ENCODE data around the gene TTLL13.
"Not testable (repeated sequence)": the region's sequence is repeated elsewhere in the genome, so short reads cannot be mapped to it uniquely, and the experiment has no call there.

TTLL13 gene

DNA sequence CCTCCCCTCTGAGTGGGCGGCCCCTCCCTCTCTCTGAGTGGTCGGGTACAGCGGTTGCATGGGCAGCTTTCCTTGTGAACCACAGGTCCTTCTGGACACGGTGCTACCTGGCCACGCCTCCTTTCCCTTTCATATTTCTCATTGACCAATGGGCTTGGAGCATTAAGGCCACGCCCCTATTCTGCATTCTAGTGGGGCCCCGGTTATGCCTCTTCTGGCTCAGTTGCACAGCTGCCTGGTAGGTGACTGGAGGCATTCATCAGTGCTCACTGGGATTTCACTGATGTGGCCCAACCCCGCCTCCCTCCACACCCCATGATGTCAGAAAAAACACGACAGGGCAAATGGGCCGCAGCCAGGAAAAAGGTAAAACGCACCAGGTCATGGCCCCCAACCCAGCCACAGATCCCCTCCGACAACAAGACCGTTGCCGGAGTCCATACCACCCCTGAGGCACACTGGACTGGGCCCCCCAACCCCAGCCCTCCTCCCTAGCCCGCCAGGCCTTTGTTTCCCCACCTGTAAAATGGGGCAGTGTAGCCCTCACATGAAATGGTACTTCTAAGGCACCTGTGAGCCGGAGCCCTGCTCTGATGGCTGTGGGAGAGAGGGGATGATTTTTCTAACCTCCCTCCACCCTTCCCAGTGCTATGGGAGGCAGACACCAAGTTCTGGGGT, 42.5 kb downstream of the TTLL13 start:
- no peak for DNase-seq

- not testable (repeated sequence) for DNase-seq
These were observed 43.9 kb downstream of the TTLL13 start for GRCh38 chr15:90293040-90293810.

DNA sequence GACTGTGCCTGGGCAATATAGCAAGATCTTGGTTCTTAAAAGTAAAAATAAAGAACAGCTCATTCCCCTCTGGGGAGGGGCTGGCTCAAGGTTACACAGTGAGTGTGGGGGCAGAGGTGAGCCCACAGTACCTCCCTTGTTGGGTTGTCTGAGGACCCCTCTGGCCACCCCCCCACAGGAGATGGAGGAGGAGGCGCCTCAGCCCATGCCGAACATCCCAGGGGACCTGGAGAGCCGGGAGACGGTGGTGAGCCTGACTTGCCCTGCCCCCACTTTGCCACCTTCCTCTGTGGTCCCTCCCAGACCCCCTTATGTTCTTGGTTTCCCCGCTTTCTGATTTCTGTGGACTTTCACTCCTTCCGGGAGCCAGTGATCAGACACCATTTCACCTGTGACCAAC, 44.8 kb downstream of the TTLL13 start:
- DNase-seq = no peak

DNA sequence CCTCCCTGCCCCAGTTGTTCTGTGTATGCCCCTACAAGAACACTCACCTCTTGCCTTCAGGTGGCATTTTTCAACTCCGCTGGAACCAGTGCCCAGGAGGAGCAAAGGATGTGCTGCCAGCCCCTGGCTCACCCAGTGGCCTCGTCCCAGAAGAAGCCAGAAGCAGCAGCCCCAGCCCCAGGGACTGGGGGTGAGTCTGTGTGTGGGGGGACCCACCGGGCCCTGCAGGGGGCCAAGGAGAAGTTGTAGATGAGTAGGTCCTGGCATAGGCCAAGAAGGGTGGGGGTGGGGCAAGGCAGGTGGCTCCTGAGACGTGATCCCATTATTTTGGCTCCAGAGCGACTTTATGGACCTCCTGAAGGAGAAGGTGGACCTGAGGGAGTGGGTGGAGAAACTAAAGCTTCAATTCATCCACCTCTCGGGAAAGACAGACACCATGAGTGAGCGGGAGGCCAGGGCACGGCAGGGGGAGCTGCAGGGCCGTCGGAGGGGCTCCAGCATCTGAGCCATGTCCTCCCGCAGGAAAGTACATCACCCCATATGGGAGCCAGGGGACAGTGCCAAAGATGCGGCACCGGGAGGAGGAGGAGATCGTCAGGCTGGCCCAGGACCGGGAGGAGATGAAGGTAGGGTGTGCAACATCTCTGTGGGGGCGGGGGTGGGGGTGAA, 45.4 kb downstream of the TTLL13 start:
- DNase-seq = no peak

DNA sequence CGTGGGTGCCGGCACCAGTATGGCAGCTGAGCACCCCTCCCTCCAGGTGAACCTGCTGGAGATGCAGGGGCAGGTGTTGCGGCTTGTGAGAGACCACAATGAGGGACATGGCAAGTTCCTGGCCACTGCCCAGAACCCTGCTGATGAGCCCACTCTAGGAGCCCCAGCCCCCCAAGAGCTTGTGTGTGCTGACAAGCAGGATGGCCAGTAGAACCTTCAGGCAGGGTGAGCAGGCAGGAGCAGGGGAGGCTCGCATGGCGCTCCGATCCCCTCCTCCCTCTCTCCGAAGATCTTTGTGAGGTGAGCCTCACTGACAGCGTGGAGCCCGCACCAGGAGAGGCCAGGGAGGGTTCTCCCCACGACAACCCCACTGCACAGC, 45.9 kb downstream of the TTLL13 start:
- DNase-seq = no peak

DNA sequence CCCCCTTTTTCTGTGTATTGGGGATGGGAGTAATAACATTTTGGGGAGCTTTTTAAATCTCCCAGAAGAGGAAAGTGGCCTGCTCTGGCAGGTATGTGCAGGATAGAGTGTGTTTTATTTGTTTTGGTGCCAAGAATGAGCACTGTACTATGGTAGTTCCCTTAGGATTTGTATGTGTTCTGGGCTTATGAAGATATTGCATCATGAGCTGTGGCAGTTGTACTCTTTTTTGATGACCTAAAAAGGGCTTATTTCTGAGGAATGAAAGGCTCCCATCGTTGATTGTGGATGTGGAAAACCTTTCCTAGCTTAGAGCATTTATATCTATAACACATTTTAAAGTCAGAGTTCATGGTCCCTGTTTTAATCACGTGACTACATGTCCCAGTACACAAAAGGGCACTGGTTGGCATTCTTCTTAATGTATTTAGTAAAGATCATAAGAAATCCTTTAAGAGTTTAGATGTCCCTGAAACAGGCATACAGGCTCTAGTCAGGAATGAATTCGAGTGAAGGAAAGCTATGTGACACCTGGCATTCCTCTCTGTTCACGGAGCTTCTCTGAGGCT, 47.0 kb downstream of the TTLL13 start:
- not testable (repeated sequence) for DNase-seq

DNA sequence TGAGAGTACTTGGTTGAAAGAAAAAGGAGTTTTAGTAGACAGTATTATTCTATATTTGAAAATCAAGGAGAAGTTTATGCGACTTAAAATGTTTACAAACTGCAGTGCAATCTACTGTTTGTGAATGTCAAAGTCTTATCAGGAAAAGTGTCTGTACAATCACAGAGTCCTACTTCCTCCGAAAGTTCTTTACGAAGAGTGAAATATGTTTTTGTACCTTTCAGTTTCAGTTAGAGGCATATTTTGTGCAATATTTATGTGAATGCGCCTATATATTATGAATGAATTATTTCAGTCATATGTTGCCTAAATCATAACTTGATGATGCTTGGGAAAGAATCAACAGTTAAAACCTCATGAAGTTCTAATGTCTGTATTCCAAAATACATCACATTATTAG, 47.7 kb downstream of the TTLL13 start:
- no peak for DNase-seq

DNA sequence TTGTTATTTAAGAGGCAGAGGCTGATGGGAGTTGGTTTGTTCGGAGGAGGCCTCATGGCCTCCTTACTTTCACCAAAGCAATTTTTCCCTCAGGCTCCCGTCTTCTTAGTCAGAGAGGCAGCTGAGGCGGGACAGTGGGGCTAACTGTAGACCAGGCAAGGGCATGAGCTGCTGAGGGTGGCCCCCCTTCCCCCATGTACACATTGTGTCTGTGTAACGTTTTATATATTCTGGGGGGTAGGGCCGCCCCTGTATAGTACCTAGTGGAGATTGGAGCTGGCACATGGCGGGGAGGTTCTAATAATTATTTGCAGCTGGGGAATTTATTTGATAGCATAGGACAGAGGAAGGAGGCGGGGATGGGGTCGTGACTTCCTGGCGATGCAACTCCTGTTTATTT, 51.2 kb downstream of the TTLL13 start:
- DNase-seq = no peak

DNA sequence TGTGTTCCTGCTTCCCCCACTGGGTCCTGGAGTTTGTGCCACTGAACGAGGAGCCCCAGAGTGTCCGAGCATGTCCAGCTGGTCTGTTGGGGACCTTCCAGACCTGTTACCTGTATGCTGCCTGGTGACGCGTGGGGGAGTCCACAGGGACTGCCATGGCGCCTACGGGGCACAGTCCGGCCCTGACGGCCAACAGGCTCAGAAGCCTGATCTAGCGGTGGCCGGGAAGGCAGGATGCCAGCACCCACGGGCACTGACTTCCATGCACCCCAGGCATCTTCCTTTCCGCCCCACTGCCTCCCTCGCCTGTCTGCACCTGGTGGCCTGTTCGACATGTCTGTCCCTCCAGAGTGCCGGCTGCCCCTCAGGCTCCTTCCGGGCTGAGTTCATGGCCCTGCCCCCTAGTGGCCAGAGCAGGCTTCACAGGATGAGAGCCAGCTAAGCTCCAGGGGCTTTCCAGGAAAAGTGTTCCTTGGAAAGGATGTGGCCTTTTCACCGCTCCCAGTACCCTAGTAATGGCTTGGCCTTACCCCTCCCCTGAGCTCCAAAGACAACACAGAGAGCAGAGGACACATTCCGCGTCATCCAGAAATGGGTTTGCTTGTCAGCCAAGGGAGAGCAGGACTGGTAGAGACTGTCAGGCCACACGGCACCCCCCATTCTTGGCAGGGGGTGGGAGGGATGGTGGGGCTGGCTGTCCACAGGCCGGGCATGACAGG, 51.8 kb downstream of the TTLL13 start:
- DNase-seq = no peak

GRCh38 chr15:90301707-90302300, 52.4 kb downstream of the TTLL13 start:
- no peak for DNase-seq

- DNase-seq = not testable (repeated sequence)
These were observed 56.0 kb downstream of the TTLL13 start for GRCh38 chr15:90305355-90305754.

GRCh38 chr15:90305932-90306331, 56.6 kb downstream of the TTLL13 start:
- no peak for DNase-seq

GRCh38 chr15:90306560-90306959, 57.2 kb downstream of the TTLL13 start:
- no peak for DNase-seq

- DNase-seq = no peak
These were observed 58.3 kb downstream of the TTLL13 start for GRCh38 chr15:90307661-90308060.

DNA sequence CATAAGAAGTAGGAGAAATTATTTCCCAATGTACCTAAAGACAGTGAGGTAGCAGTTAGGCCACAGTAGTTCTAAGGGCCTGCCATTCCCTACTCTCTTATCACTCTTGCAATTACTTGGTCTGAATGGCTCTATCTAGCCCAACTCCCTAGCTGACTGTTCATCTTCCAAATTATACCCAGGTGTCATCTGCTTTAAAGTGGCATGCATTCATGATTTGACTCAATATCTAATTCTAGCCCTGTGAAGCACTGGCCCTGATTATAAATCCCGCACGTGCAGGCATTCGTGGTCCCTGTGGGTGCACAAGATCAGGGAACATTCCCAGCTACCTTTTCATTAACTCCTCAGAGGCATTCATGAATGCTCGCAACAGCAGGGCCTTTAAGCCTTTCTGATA, 59.7 kb downstream of the TTLL13 start:
- no peak for DNase-seq
